Measurements from ENCODE around the gene MSMO1. TPM values are rescaled to one million over a fixed set of nuclear protein-coding genes. Genes with fewer than 3 reads are reported as not detected.

The MSMO1 gene
- total RNA-seq, 1 donor from 2014 or later: 51.8 TPM

- Mint-ChIP-seq H3K4me3 (no peak overlapping the region), H3K4me1 (peaks cover 56% of the 10 kb centered on the region), H3K27me3 (ENCODE audit: low read depth) (no peaks in the 10 kb centered on the region), H3K9me3 (no peaks in the 10 kb centered on the region), H3K36me3 (no peaks in the 10 kb centered on the region), H3K27ac (no peak overlapping the region)
- TF ChIP-seq, protein P1, sequence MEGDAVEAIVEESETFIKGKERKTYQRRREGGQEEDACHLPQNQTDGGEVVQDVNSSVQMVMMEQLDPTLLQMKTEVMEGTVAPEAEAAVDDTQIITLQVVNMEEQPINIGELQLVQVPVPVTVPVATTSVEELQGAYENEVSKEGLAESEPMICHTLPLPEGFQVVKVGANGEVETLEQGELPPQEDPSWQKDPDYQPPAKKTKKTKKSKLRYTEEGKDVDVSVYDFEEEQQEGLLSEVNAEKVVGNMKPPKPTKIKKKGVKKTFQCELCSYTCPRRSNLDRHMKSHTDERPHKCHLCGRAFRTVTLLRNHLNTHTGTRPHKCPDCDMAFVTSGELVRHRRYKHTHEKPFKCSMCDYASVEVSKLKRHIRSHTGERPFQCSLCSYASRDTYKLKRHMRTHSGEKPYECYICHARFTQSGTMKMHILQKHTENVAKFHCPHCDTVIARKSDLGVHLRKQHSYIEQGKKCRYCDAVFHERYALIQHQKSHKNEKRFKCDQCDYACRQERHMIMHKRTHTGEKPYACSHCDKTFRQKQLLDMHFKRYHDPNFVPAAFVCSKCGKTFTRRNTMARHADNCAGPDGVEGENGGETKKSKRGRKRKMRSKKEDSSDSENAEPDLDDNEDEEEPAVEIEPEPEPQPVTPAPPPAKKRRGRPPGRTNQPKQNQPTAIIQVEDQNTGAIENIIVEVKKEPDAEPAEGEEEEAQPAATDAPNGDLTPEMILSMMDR (IDR thresholded peaks at IDR 0.05; ENCODE audit: unreplicated experiment): no peak
- no peak for DNase-seq (ENCODE audit: low spot score in 2 of 2, unreplicated experiment in 2 of 2)
Measured at GRCh38 chr4:165388756-165389155, 61.3 kb downstream of the MSMO1 start.

Small RNA genes within 50 kb of the gene (microRNA-seq; reads per million reads assigned to microRNA genes)
- gene MIR578: not detected

Other genes starting within 250 kb of the MSMO1 start
- gene TMEM192, start 214.8 kb upstream of the MSMO1 start, total RNA-seq: 12.2 to 15.4 TPM (median 13.9 TPM) in 3 replicates
- gene KLHL2, start 120.1 kb upstream of the MSMO1 start, total RNA-seq: 9.9 to 12.6 TPM (median 11.8 TPM) in 3 replicates
- gene CPE, start 51.3 kb downstream of the MSMO1 start, total RNA-seq: 93.8 to 105 TPM (median 94.1 TPM) in 3 replicates